ENCODE measurements around the gene E2F6. TPM values are rescaled to one million over a fixed set of nuclear protein-coding genes. Genes with fewer than 3 reads are reported as not detected.

Gene E2F6
- total RNA-seq, 1 experiment from 2014 or later: 21.8 TPM

- no peaks in the 10 kb centered on the region for H3K79me2 ChIP-seq (ENCODE audit: insufficient read depth, low read length)
- H3K18ac ChIP-seq (ENCODE audit: insufficient read length, low read depth, low read length): no peak overlapping the region
- H4K5ac ChIP-seq (ENCODE audit: insufficient read length, low read depth, low read length): no peak overlapping the region
- no peak overlapping the region for H2AFZ ChIP-seq (ENCODE audit: low read length)
- peaks cover 6% of the 10 kb centered on the region for H3K9me3 ChIP-seq (ENCODE audit: control insufficient read depth, low read depth, low read length)
- H3K23ac ChIP-seq (ENCODE audit: insufficient read length, low read depth, low read length): no peak overlapping the region
- H3K56ac ChIP-seq (ENCODE audit: insufficient read length, low read depth, low read length): no peak overlapping the region
- H3K14ac ChIP-seq (ENCODE audit: insufficient read depth, low read length): no peak overlapping the region
- Mint-ChIP-seq H3K36me3 (ENCODE audit: insufficient read depth in 1 of 3, low read depth in 3 of 3) (peaks cover 6% of the 10 kb centered on the region in 3 experiments), H3K4me1 (no peaks in the 10 kb centered on the region), H3K4me3 (no peak overlapping the region), H3K27me3 (ENCODE audit: low read depth) (no peaks in the 10 kb centered on the region), H3K9me3 (peaks cover 6% of the 10 kb centered on the region in 2 experiments), H3K27ac (no peak overlapping the region)
- no peaks in the 10 kb centered on the region for H3K27me3 ChIP-seq (ENCODE audit: insufficient read depth, low read length)
- H2BK20ac ChIP-seq (ENCODE audit: low read depth, low read length, poor library complexity, severe bottlenecking): no peak overlapping the region
- H3K23me2 ChIP-seq (ENCODE audit: insufficient read length, low read depth, low read length, poor library complexity, severe bottlenecking): no peaks in the 10 kb centered on the region
- H4K91ac ChIP-seq (ENCODE audit: insufficient read length, low read depth, low read length): no peak overlapping the region
- no CpG with 5 or more reads among the region's 4 CpGs for WGBS (ENCODE audit: extremely low coverage, insufficient read length, low lambda C conversion rate)
- H3T11ph ChIP-seq (ENCODE audit: low read length): no peak overlapping the region
- H4K8ac ChIP-seq (replicated peaks; ENCODE audit: insufficient read length, low read depth, low read length): no peak overlapping the region
- no peak for DNase-seq
- H3K4me1 ChIP-seq (ENCODE audit: insufficient read depth, low read length): no peaks in the 10 kb centered on the region
- no peak overlapping the region for H2BK12ac ChIP-seq (ENCODE audit: insufficient read length, low read depth, low read length)
- no peak overlapping the region for H2BK15ac ChIP-seq (ENCODE audit: low read depth, low read length)
- H2AK5ac ChIP-seq (ENCODE audit: insufficient read length, low read length): no peak overlapping the region
- H3K9ac ChIP-seq (ENCODE audit: extremely low read depth, insufficient read length, low read length): no peak overlapping the region
- no peak for TF ChIP-seq CTCF (conservative IDR thresholded peaks at IDR 0.05)
- no peak overlapping the region for H3K27ac ChIP-seq (ENCODE audit: insufficient read length, low read depth, low read length)
- H3K4me2 ChIP-seq (ENCODE audit: insufficient read depth, insufficient read length, low read length): no peak overlapping the region
- H2BK120ac ChIP-seq (ENCODE audit: low read depth, low read length, poor library complexity, severe bottlenecking): no peak overlapping the region
- no peak overlapping the region for H3K4ac ChIP-seq (ENCODE audit: low read depth, low read length)
- no peaks in the 10 kb centered on the region for H3K79me1 ChIP-seq (ENCODE audit: insufficient read depth, low read depth, low read length, poor library complexity, severe bottlenecking)
- H2BK5ac ChIP-seq (ENCODE audit: insufficient read length, low read length): no peak overlapping the region
- no peaks in the 10 kb centered on the region for H4K20me1 ChIP-seq (ENCODE audit: control insufficient read depth, insufficient read depth, insufficient read length)
Measured at GRCh38 chr2:11422901-11423435, 43.0 kb downstream of the E2F6 start.

All from H9 (cell line).